HL-60 (cell line): Measurements from ENCODE around the gene C18orf32.
A peak's percentile ranks its signal among the peaks of the same experiment; 100 is the strongest.
"Not testable (repeated sequence)": the region's sequence is repeated elsewhere in the genome, so short reads cannot be mapped to it uniquely, and the experiment has no call there.

ENCODE experiments used
- DNase-seq, 2 experiments: peaks; one replicate each; pipeline ENCODE4 v3.0.0-alpha.2; 2010 to 2020; ENCODE audit warnings: low read depth in 1 of 2, low spot score in 1 of 2
- H3K27ac ChIP-seq: fragments of 250-450 bp; sonication (Bioruptor Pico); replicated peaks from 2 replicates; pipeline ENCODE4 v1.5.1; 2020; ENCODE audit warnings: mild to moderate bottlenecking, moderate library complexity
- H3K27me3 ChIP-seq: fragments of 250-450 bp; sonication (Bioruptor Pico); 2 replicates; pipeline ENCODE4 v1.5.1; 2021; ENCODE audit warnings: mild to moderate bottlenecking, moderate library complexity; ENCODE audit not compliant: insufficient read depth, poor library complexity, severe bottlenecking
- H3K4me3 ChIP-seq: replicated peaks from 2 replicates; pipeline ENCODE4 v1.5.1; 2011; ENCODE audit warnings: mild to moderate bottlenecking, control low read depth, low read length; ENCODE audit not compliant: insufficient read depth
- GABPA ChIP-seq: IDR thresholded peaks from 2 replicates; pipeline ENCODE4 v1.6.1; 2012; ENCODE audit warnings: low read depth
- POLR2AphosphoS5 ChIP-seq: IDR thresholded peaks from 2 replicates; pipeline ENCODE4 v1.6.1; 2012; ENCODE audit warnings: low read depth
- REST ChIP-seq: IDR thresholded peaks from 2 replicates; pipeline ENCODE4 v1.6.1; 2012; ENCODE audit warnings: low read depth; ENCODE audit not compliant: insufficient replicate concordance
- SPI1 ChIP-seq: IDR thresholded peaks from 2 replicates; pipeline ENCODE4 v1.6.1; 2012; ENCODE audit warnings: low read depth, mild to moderate bottlenecking, borderline replicate concordance
- TF ChIP-seq, protein P1 (sequence below): IDR thresholded peaks from one replicate; pipeline ENCODE4 v1.5.1; 2011; ENCODE audit warnings: low read length, control low read depth, inconsistent platforms; ENCODE audit not compliant: insufficient read depth

C18orf32 gene

DNA sequence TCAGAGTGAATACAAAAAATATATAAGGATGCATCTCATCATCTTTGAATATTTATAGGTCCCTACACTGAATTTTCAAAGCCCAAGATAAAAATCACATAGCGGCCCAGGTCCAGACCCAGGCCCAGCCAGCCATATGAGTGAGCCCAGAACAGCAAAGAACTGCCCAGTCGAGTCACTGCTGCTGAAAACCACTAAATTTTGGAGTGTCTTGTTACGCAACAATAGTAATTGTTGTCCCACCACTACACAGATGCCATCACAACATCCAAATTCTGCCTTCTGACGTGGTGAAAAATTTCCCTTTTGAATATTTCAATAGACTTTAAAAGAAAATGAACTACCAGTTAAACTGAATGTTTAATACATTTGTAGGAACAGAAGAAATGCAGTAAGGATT is 5.7 kb downstream of the C18orf32 start:
- Histone ChIP-seq H3K27me3 (no peaks in the 10 kb centered on the region), H3K27ac (no peak overlapping the region), H3K4me3 (no peak overlapping the region)
- no peak for DNase-seq
- TF ChIP-seq SPI1 (no peak), POLR2AphosphoS5 (no peak), REST (no peak), GABPA (no peak)
- TF ChIP-seq, protein P1, sequence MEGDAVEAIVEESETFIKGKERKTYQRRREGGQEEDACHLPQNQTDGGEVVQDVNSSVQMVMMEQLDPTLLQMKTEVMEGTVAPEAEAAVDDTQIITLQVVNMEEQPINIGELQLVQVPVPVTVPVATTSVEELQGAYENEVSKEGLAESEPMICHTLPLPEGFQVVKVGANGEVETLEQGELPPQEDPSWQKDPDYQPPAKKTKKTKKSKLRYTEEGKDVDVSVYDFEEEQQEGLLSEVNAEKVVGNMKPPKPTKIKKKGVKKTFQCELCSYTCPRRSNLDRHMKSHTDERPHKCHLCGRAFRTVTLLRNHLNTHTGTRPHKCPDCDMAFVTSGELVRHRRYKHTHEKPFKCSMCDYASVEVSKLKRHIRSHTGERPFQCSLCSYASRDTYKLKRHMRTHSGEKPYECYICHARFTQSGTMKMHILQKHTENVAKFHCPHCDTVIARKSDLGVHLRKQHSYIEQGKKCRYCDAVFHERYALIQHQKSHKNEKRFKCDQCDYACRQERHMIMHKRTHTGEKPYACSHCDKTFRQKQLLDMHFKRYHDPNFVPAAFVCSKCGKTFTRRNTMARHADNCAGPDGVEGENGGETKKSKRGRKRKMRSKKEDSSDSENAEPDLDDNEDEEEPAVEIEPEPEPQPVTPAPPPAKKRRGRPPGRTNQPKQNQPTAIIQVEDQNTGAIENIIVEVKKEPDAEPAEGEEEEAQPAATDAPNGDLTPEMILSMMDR, result no peak

DNA sequence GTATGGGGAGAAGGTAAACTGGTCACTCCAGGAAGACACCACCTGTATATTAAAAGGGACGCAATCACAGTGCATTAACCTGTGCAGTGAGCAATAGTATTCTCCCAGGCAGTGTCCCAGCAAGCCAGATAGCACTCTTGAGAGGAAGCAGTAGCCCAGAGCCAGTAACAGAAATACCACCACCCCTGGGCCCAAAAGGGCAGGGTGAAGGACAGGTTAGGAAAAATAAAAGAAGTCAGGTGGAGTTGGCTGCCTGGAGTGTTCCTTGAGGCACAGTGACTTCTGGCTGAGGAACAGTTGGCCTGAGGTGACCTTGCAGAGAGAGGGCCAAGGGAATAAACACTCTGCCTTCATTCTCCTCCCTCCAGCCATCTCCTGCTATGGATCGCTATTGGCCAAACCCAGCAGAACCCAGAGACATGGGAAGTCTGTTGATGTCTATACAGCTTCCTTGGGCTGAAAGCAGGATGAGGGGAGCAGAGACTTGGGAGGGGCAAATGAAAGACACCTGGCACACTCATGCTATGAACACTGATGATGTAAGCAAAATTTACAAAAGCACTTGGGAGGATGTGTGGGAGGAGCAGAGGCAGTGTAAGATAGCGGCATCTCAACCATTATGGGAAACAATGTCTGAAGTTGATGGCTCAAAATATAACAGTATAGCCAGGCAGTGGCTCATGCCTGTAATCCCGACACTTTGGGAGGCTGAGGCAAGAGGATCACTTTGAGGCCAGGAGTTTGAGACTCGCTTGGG is 7.5 kb downstream of the C18orf32 start:
- no peak for DNase-seq
- Histone ChIP-seq H3K27ac (no peak overlapping the region), H3K4me3 (no peak overlapping the region), H3K27me3 (no peaks in the 10 kb centered on the region)
- no peak for TF ChIP-seq SPI1
- TF ChIP-seq GABPA, result no peak
- TF ChIP-seq, protein P1, result no peak
- TF ChIP-seq REST, result no peak
- TF ChIP-seq POLR2AphosphoS5, result no peak

GRCh38 chr18:49476664-49477411 is 10.2 kb downstream of the C18orf32 start:
- Histone ChIP-seq H3K27me3 (no peaks in the 10 kb centered on the region), H3K4me3 (peak overlapping the region; percentile 1; the same call in 1 of the 2 replicates), H3K27ac (peak overlapping the region; percentile 81)
- peak; percentile 18 for TF ChIP-seq REST
- TF ChIP-seq GABPA, result no peak
- TF ChIP-seq SPI1, result peak; percentile 53; the same call in 1 of the 2 replicates
- peak; percentile 75 to 83 for DNase-seq

- not testable (repeated sequence) for DNase-seq, H3K4me3 ChIP-seq, H3K27ac ChIP-seq, H3K27me3 ChIP-seq
These were observed 12.1 kb downstream of the C18orf32 start for GRCh38 chr18:49474935-49475334.
